NCI-H2107 (cell line): ENCODE measurements around the gene SGK1.
"Not testable (repeated sequence)": the region's sequence is repeated elsewhere in the genome, so short reads cannot be mapped to it uniquely, and the experiment has no call there.

Experiments used
- DNase-seq: peaks from one replicate; lab custom pipeline; 2025; lab: John Stamatoyannopoulos, UW

The SGK1 gene

DNA sequence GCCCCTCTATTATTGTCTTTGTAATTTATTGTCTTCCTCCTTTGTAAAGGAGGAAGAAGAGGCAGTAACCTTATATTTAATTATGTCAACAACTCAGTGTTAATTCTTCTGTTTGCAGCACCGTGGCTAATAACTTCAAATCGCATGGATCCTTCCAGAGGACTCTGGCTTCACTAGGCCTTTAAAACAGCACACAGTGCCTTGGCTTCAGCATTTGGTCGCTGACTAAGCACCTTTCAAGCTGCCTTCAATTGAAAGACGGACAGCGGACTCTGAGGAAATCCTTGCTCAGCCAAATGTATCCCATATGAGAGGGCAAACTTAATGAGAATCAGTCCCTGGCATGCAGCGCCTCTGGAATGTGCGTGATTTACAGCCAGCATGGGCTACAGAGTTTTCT is 64.2 kb downstream of the SGK1 start:
- DNase-seq: no peak

GRCh38 chr6:134251320-134251719 is 66.6 kb downstream of the SGK1 start:
- DNase-seq: no peak

- no peak for DNase-seq
Observed at GRCh38 chr6:134250776-134251175, 67.1 kb downstream of the SGK1 start.

- DNase-seq: no peak
Observed at GRCh38 chr6:134249759-134250602, 67.9 kb downstream of the SGK1 start.

- DNase-seq: no peak
Observed at GRCh38 chr6:134249239-134249758, 68.6 kb downstream of the SGK1 start.

DNA sequence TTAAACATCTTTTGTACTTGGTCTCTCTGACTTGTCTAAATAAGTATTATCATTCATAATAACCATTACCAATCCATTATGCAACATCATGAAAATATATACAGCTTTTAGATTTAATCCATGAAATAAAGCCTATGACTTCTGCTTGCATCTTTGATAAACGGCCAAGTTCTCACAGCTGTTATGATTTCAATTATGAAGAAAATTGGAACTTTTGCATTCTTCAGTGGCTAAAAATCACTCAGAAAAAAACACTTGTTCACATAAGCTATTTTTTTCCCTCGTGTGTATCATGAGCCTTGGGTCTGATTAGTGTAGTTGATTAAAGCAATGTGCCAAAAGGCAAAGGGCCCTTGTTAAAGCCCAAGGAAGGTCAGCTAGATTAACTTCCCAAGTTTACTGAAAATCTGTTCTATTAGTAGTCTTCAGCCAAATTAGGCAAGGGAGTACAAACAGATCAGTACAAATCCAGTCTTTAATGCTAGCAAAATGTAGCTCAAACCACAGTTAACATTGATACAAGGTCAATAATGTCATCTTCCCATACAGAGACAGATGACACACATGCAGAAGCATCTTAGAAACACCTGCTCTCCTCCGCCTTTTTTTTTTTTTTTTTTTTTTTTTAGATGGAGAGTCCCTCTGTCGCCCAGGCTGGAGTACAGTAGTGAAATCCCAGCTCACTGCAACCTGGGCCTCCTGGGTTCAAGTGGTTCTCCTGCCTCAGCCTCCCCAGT is 69.9 kb downstream of the SGK1 start:
- no peak for DNase-seq

GRCh38 chr6:134247231-134247833 is 70.6 kb downstream of the SGK1 start:
- no peak for DNase-seq

GRCh38 chr6:134245706-134246105 is 72.2 kb downstream of the SGK1 start:
- DNase-seq: no peak

DNA sequence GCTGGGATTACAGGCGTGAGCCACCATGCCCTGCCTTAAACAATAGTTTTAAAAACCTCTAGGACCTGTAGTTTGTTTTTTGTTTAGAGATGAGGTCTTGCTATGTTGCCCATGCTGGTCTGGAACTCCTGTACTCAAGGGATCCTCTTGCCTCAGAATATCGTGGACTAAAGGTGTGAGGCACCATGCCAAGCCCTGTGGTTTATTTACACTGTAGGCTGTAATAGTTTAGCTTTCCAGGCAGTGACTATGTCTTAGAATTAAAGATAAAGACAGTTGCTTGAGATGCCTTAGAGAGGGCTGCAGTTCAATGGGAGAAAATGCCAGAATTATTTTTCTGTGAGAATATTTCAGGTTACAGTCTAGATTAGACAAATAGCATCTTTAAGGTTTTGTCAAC is 72.9 kb downstream of the SGK1 start:
- DNase-seq: no peak

- DNase-seq: no peak
Observed at GRCh38 chr6:134240665-134241431, 77.1 kb downstream of the SGK1 start.

GRCh38 chr6:134238960-134239795 is 78.7 kb downstream of the SGK1 start:
- DNase-seq: no peak

GRCh38 chr6:134238006-134238405 is 79.9 kb downstream of the SGK1 start:
- DNase-seq: no peak

GRCh38 chr6:134235937-134236751 is 81.8 kb downstream of the SGK1 start:
- no peak for DNase-seq

- not testable (repeated sequence) for DNase-seq
Observed at GRCh38 chr6:134235334-134235733, 82.6 kb downstream of the SGK1 start.

- no peak for DNase-seq
Observed at GRCh38 chr6:134233180-134233955, 84.5 kb downstream of the SGK1 start.

DNA sequence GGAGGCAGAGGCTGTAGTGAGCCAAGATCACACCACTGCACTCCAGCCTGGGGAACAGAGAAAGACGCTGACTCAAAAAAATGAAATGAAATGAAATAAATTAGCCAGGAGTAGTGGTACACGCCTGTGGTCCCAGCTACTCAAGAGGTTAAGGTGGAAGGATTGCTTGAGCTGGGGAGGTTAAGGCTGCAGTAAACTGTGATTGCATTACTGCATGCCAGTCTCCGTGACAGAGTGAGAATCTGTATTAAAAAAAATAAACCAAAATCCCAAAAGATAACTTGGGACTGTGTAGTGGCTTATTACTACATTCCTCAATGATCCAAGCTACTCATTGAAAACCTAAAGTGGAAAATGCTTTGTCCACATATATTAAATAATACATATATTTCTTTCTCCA is 87.0 kb downstream of the SGK1 start:
- DNase-seq: no peak

DNA sequence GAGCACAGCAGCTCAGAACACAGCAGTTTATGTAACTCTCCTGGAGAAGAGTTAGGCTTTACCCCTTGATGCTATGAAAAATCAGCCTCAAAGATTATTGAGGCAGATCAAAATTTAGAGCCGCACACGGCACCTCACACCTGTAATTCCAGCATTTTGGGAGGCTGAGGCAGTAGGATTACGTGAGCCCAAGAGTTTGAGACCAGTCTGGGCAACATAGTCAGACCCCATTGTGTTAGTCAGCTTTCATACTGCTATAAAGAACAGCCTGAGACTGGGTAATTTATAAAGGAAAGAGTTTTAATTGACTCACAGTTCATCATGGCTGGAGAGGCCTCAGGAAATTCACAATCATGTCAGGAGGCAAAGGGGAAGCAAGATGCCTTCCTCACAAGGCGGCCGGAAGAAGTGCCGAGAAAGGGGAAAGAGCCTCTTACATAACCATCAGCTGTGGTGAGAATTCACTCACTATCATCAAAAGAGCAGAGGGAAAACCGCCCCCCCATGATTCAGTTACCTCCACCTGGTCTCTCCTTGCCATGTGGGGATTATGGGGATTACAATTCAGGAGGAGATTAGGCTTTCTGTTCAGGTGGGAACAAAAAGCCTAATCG is 87.7 kb downstream of the SGK1 start:
- no peak for DNase-seq

DNA sequence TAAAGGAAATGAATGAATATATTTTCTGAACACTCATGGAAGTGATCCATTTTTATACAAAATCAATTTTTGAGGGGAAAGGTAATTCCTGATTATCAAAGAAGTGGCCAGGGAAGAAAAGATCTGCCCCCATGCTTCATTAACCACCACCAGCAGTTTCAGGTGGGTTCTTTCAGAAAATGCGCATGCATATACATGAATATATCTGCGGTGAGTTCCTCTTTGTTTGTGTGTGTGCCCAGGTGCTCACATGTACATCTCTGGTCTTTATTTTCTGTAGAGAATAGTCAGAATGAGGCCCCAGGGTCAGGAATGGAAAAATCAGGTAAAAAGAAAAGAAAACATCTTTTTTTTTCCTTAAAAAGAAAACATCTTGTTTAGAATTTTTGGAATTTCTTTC is 88.4 kb downstream of the SGK1 start:
- DNase-seq: no peak
